Mucosa of descending colon (tissue), 3 donors: ENCODE results near the gene H6PD. TPM values are rescaled to one million over a fixed set of nuclear protein-coding genes. Genes with fewer than 3 reads are reported as not detected.

Source experiments
- ATAC-seq: fragments of 200-7000 bp; cut with Tn5 transposase; one replicate; pipeline ENCODE4 v1.9.1; 2020; ENCODE audit warnings: mild to moderate bottlenecking, moderate library complexity
- DNase-seq, 3 donors: peaks; one replicate each; pipeline ENCODE4 v3.0.0-alpha.2; 2020
- H3K36me3 ChIP-seq: fragments of 200-600 bp; one replicate; pipeline ENCODE4 v1.8.0; 2021; ENCODE audit warnings: low read depth, mild to moderate bottlenecking
- H3K4me1 ChIP-seq: fragments of 200-600 bp; one replicate; pipeline ENCODE4 v1.8.0; 2021; ENCODE audit warnings: low read depth, mild to moderate bottlenecking
- H3K4me3 ChIP-seq: fragments of 200-600 bp; one replicate; pipeline ENCODE4 v1.8.0; 2021; ENCODE audit warnings: mild to moderate bottlenecking
- H3K9me3 ChIP-seq: fragments of 200-600 bp; one replicate; pipeline ENCODE4 v1.8.0; 2021; ENCODE audit warnings: mild to moderate bottlenecking
- CTCF ChIP-seq: fragments of 200-600 bp; IDR thresholded peaks from one replicate; pipeline ENCODE4 v1.8.0; 2022; ENCODE audit warnings: antibody characterized with exemption, mild to moderate bottlenecking
- intact Hi-C, 2 donors: fragments of 100-400 bp; cut with DNase I in 1 of 2; cut with micrococcal nuclease in 1 of 2; formaldehyde crosslinking; loops; one replicate each; pipeline versions ENCODE4 v1.11.0 to v1.11.1; 2022; cut with DNase I, micrococcal nuclease
- total RNA-seq, 3 donors: library from RNA; stranded (reverse); fragmentation: NEBNext Ultra II Directional in 2 of 3; extraction: Animal tissue kit (Norgen Biotek cat#: 25700) in 2 of 3; gene quantifications; one replicate each; pipeline versions ENCODE4 v1.2.1 to v1.2.4, GENCODE V29; 2021 to 2023
- donor health status: DM: no; HTN: no; CAD: no; lungs with moderate emphysema.
- donor health status: DM: no; HTN: no; CAD: no.
- donor health status: DM: no; HTN: yes; CAD: no.

The H6PD gene
- total RNA-seq, 3 donors from 2014 or later = 27.6 to 35.3 (median 31.9) TPM

GRCh38 chr1:9233942-9234222, 692 bp upstream of the H6PD start:
- TF ChIP-seq CTCF = no peak
- no peaks in the 10 kb centered on the region for H3K36me3 ChIP-seq
- no peak for DNase-seq
- H3K9me3 ChIP-seq = no peaks in the 10 kb centered on the region
- H3K4me1 ChIP-seq = peaks cover 20% of the 10 kb centered on the region
- ATAC-seq = no peak
- intact Hi-C loops = no loop called here
- no peak overlapping the region for H3K4me3 ChIP-seq

- no peaks in the 10 kb centered on the region for H3K9me3 ChIP-seq
- intact Hi-C loops = no loop called here
- H3K36me3 ChIP-seq = no peaks in the 10 kb centered on the region
- ATAC-seq = no peak
- peaks cover 31% of the 10 kb centered on the region for H3K4me1 ChIP-seq
- TF ChIP-seq CTCF = no peak
- peak overlapping the region; percentile 25 for H3K4me3 ChIP-seq
- no peak for DNase-seq
These were observed 504 bp downstream of the H6PD start for GRCh38 chr1:9235096-9235459.

- DNase-seq (peak in 2 of 3 donors; percentile 41 to 48), ATAC-seq (no peak)
- H3K4me1 ChIP-seq = peaks cover 35% of the 10 kb centered on the region
- no peaks in the 10 kb centered on the region for H3K36me3 ChIP-seq
- TF ChIP-seq CTCF = no peak
- H3K9me3 ChIP-seq = no peaks in the 10 kb centered on the region
- intact Hi-C loops = no loop called here
- no peak overlapping the region for H3K4me3 ChIP-seq
These were observed 986 bp downstream of the H6PD start for GRCh38 chr1:9235560-9235959.

- Histone ChIP-seq H3K9me3 (no peaks in the 10 kb centered on the region), H3K4me3 (no peak overlapping the region), H3K36me3 (no peaks in the 10 kb centered on the region), H3K4me1 (peaks cover 37% of the 10 kb centered on the region)
- TF ChIP-seq CTCF = no peak
- ATAC-seq (no peak), DNase-seq (no peak)
- intact Hi-C loops = no loop called here
These were observed 3.6 kb downstream of the H6PD start for GRCh38 chr1:9238134-9238533.

- Histone ChIP-seq H3K4me3 (no peak overlapping the region), H3K36me3 (no peaks in the 10 kb centered on the region), H3K9me3 (no peaks in the 10 kb centered on the region), H3K4me1 (peaks cover 37% of the 10 kb centered on the region)
- ATAC-seq (no peak), DNase-seq (no peak)
- TF ChIP-seq CTCF = no peak
- intact Hi-C loops = no loop called here
These were observed 4.0 kb downstream of the H6PD start for GRCh38 chr1:9238550-9238949.

- TF ChIP-seq CTCF = no peak
- Histone ChIP-seq H3K36me3 (no peaks in the 10 kb centered on the region), H3K4me3 (no peak overlapping the region), H3K4me1 (peaks cover 43% of the 10 kb centered on the region), H3K9me3 (no peaks in the 10 kb centered on the region)
- DNase-seq (peak; percentile 50 to 78 (median 60)), ATAC-seq (peak; percentile 14)
- intact Hi-C loops = no loop called here
These were observed 5.2 kb downstream of the H6PD start for GRCh38 chr1:9239622-9240401.
